NCI-H446 treated with DMSO at 0.1 percent for 48 hours (cell line): ENCODE results near the gene FRMD5.
"Not testable (repeated sequence)": the region's sequence is repeated elsewhere in the genome, so short reads cannot be mapped to it uniquely, and the experiment has no call there.

Experiments used
- DNase-seq: peaks from one replicate; lab custom pipeline; 2025; lab: John Stamatoyannopoulos, UW

FRMD5 gene

DNA sequence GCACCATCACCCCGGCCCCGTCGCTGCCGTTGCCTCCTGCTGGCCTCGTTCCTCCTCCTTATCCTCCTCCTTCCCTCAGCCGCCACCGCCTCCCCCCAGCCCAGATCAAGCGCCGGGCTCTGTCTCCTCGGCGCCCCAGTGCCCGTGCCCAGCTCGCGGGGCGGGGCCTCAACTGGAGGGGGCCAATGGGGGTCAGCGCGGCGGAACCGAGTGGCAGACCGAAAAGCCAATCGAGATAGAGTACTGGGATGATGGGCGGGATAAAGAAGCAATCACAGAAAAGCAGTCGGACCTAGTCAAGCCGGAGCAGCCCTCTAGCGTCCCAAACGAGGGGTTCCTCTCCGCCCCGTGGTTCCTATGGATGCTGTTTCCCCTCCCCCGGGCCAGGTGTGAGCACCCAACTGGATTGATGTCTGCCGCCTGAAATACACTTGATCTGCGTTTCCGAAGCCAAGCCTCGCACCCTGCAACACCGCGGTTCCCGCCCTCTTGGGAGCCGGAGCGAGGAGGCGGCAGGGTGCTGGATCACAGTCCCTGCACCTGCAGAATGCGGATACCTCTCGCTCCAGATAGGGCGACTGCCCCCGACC, at the start of gene FRMD5:
Gene FRMD5 (minus strand): TSS at position 121 of the 590 bp plus-strand sequence.
- DNase-seq, result peak; percentile 91

DNA sequence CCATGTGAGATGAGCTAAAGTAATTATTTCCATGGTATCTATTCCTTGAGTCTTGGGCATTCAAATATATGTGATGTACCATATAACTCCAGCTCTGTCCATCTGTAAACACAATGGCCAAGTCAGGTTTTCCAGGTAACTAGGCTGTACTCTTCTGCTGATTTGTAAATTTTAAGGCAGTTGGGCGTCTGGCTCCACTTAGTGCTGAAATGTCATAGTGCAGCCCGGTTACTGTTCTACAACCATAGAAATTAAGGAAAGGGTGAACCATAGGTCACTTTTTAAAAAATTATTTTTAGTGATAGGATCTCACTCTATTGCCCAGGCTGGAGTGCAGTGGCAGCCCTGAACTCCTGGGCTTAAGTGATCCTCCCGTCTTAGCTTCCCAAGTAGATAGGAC, 48.8 kb upstream of the FRMD5 start:
- DNase-seq, result no peak

DNA sequence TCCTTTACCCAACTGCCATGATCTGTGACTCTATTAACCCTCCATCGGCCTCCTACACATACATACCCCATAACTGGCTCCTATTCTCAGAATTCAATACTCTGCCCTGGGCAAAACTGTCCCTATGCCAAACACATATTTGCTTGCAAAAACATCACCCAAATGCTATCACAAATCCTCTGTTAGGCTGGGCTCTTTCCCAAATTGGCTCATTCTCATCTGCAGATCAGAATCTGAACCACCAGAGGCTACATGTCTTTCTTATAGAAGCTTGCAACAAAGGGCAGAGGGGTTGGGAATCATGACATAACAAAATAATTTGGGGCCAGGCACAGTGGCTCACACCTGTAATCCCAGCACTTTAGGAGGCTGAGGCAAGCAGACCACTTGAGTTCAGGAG, 48.1 kb upstream of the FRMD5 start:
- DNase-seq, result peak; percentile 10

DNA sequence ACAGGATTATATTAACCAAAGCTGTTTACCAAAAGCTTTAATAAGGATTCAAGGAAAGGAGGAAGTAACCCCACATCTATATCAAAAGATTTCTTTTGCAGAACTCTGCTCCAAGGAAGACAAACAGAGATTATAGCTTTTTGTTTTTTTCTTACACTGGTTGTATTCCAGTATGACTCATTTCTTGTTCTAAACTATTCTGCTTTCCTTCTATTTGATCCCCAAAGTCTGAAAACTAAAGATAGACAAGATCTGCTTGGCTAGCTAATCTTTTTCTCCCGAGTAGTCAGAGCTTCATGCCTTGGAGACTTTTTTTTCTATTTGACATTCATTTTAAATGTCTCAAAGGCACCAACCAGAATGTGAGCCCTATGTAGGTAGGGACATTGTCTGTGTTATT, 36.8 kb upstream of the FRMD5 start:
- DNase-seq, result no peak

DNA sequence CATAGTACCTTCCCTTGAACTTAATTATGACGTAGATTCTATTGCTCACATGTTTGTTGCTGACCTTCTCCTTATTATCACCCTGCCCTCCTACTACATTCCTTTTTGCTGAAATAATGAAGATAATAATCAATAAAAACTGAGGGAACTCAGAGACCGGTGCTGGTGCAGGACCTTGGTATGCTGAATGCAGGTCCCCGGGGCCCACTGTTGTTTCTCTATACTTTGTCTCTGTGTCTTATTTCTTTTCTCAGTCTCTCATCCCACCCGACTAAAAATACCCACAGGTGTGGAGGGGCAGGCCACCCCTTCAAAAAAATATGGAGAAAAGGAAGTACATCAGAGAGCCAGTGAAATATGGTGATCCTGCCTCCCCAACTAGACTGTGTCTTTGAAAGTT, 34.2 kb upstream of the FRMD5 start:
- DNase-seq, result not testable (repeated sequence)

DNA sequence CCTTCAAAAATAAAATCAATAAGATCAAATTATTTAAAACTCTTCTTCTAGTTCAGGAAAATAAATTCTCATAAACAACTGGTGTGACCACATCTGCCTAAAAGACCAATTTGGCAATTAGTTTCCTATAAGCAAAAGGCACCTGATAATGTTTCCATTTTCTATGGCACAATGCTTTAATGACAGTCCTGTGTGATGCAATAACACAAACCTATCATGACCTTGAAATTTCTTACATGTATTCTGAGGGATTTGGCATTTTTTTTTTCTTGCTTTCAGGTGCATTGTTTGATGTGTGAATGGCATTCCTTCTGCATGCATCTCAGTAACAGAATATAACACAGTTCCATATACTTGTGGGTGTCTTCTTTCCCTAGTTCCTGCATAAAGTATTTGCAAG, 32.5 kb upstream of the FRMD5 start:
- no peak for DNase-seq

DNA sequence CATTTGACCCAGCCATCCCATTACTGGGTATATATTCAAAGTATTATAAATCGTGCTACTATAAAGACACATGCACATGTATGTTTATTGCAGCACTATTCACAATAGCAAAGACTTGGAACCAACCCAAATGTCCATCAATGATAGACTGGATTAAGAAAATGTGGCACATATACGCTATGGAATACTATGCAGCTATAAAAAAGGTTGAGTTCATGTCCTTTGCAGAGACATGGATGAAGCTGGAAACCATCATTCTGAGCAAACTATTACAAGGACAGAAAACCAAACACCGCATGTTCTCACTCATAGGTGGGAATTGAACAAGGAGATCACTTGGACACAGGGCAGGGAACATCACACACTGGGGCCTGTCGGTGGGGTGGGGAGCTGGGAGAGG, 31.9 kb upstream of the FRMD5 start:
- DNase-seq, result not testable (repeated sequence)

DNA sequence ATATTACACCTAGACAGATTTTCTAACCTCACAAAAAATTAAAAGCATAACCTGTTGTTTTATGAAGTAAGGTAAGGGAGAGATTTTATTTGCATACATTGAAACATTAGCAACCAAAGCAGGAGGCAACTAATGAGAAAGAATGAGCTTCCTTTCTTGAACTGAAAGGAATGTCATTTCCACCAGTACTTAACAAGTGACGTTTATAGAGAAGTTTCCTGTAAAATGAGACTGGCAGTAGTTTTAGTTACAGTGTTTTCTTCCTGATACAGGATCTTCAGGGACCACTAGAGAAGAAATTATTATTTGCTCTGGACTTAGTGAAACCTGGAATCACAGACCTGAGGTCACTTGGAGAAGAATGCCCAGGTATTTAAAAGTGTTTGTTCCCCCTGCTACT, 27.4 kb upstream of the FRMD5 start:
- no peak for DNase-seq

DNA sequence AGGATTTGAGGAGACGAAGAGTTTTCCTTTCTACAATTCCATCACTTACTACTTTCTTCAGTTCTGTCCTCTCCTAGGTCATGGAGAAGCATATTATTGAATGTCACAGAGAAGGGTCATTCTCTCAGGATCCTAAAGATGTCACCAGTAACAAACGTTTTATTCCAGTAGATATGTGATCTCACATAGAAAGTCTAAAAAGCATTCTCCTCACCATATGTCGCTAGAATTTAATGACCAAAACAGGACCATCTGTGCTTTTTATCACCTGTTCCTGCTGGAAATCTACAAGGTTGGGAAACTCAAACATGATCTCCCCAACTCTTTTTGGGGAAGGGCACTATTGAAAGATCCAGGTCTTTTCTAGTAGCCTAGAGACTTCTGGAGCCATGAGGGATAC, 24.0 kb upstream of the FRMD5 start:
- peak; percentile 8 for DNase-seq

DNA sequence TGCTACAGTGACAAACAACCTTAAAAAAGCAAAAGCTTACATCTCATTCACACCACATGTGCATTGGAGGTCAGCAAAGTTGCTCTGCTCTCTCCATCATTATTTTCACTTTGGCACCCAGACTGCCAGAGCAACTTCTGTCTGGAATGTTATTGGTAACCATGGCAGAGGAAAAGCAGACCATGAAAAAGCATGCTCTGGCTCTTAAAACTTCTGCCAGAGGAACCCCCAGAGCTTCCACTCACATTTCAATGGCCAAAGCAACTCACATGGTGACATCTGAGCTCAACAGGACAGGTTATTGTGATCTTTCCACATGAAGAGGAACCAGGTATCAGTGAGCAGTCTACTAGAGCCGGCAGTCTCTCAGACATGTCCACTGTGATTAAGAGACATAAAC, 21.9 kb upstream of the FRMD5 start:
- DNase-seq, result no peak

DNA sequence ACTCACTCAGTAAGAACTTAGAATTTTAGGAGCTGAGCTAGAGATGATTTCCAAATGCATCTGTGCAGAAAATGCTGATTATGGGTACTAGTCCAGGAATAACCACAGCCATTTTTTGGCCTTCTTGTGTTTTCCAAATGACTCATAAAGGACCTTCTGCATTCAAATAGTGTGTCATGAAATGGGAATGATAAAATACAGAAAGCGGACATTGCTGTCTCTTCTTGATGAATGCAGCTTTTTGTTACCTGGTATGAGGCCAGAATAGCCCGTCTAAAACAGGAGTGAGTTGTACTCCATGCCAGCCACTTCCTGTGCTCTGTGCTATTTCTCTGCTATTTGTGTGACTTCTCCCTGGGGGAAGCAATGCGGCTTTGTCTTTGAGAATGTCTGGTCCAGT, 20.5 kb upstream of the FRMD5 start:
- DNase-seq, result no peak

DNA sequence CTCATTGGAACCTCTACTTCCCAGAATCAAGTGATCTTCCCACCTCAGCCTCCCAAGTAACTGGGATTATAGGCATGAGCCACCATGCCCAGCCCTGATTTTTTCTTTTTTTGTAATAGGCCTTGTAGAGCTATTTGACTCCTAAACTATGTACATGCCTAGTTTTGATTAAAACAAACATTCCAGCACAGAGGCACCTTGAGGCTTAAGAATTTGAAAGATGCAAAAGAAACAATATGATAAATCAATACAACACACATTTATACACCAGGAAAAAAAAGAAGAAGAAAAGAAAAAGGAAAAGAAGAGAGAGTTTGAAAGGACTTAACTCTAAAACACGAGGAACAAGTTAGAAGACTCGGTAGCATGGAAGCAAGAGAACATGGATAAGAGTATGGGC, 13.9 kb upstream of the FRMD5 start:
- no peak for DNase-seq

DNA sequence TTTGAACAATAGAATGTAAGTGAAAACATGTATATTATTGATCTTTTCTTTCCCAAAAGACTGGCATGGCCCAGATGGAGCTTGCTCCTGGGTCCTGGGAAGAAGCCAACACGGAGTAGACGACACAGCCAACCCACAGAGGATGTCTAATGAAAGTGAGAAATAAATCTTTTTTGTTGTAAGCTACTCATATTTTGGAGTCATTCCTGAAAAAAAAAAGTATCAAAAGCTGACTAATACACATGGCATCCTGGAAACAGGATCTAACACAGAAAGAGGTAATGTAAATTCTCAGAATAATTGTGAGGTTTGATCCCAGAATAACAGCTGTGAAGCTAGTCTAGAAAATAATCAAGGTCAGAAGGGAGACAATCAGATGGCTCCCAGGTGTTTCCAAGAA, 12.6 kb upstream of the FRMD5 start:
- peak; percentile 50 for DNase-seq

DNA sequence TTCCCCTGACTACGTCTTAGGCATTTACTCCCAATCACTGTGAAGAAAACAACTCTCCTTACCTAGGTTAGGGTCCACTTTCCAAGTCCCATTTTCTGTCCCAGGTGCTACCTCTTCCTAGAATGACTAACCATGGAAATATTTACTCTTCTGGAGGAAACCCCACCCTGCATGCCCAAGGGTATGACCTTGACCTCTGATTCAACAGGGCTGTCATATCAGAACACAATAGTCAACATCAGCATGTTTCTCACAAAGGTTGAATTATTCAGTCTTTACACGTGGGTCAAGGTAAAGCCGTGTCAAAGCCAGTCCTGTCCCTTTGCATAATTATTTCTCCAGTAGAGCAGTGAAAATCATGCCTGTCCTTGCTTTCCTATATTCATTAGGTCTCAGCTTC, 4.3 kb upstream of the FRMD5 start:
- DNase-seq, result no peak

DNA sequence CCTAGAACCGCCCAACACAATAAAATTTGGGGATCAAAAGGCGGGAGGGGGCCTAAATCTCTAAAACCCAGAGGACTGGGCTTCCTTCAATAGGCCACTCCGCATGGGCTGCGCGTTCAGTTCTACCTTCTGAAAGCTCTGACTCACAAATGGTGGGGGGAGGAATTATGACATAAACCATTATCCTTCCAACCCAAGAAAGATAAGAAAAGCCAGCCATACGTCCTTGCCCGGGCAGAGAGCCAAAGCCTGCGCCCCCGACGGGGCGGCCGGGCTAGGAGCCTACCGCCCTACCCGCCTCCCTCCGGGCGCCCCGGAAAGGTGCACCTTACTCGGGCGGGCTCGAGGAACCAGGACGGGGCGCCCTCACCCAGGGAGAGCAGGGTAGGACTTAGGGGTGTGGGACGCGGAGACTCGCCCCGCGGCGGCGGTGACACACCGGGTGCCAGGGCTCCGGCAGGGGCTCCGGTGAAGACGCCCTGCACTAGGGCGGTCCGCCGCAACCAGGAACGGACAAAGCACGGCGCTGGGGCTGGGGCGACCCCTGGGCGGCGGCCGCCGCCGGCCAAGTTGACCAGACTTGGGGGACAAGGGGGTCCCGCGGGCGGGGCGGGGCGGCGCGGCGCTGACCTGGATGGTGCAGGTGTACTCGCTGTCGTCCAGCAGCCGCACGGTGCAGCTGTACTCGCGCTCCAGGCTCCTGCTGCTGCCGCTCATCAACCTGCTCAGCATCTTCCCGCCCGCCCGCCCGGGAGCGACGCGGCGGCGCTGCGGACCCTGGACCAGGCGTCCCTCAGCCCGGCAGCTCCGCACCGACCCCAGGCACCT, 534 bp downstream of the FRMD5 start:
- DNase-seq, result peak; percentile 9

DNA sequence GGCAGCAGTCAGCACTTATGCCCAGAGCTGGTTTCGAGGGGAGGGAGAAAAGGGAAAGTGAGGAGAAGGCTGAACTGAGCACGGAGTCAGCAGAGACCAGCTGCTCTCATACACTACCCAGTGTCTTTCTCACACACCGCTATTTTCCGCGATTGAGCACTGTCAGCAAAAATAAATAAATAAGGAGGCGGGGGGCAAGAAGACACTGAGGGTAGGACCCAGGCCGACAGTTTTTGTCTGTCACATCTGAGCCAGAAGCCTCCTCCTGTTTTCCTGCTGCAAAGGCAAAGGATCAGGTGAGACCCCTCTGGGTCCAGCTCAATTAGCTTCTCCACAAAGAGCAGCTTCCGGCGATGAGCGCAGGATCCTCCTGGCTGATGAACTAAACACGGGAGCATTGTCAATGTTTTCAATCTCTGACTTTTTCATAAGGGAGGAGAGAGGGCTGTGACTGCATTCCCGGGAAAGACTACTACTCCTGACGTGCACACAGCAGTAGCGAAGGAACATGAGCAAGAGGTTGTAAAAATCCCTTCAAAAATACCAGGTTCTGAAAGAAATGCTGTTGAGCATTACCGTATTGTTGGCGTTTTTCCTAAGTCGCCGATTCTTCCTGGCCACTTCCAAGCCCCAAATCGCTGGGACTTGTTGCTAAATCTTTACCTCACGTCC, 1.3 kb downstream of the FRMD5 start:
- DNase-seq, result no peak

DNA sequence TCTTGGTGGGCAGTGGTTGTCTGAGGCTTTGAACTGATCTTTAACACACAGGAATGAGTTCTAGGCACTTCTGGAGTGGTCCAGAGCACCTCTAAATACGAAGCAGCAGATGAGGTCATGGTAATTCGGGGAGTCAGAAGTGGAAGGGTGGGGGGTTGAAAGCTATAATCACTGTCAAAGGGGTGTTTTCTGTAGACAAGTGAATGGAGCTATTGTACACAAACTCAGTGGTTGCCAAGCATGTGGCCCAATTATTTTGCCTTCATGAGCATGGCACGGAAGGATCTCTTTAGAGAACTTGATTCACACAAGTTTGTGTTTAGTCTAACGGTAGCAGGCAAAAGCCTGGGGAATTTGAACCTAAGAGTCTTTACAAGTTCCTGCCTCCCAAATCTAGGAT, 6.3 kb downstream of the FRMD5 start:
- no peak for DNase-seq

DNA sequence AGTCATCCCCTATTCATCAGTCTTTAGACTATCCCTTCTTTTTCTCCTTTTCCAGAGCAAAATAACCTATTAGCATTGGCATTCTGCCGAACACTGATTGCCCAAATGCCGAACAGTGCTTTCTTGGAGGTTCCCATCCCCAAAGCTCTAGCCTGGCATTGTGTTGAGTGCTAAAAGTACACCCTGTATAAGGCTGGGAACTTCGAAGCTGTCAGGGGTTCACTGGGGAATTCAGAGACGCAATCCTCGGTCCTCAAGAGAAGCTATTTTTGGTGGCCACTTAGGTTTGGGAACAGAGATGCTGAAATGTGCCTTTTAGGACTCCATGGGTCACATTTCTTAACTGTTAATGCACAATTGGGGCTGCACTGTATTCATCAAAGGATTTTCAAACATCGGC, 8.4 kb downstream of the FRMD5 start:
- no peak for DNase-seq

DNA sequence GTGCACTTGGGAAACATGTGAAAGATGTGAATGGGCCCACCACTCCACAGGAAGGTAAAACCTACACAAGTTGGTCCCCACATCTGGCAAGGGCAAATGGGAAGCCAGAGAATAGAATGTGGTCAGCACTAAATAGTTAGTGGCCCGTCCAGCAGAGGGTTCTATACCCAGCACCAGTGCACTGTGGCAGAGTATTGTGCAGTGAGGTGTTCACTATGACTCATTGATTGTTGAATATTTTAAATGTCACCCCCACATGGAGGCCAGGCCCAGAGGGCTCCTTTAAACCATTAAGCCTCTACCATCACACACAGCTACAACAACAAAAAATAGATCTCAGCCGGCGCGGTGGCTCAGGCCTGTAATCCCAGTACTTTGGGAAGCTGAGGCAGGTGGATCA, 11.7 kb downstream of the FRMD5 start:
- DNase-seq, result no peak

DNA sequence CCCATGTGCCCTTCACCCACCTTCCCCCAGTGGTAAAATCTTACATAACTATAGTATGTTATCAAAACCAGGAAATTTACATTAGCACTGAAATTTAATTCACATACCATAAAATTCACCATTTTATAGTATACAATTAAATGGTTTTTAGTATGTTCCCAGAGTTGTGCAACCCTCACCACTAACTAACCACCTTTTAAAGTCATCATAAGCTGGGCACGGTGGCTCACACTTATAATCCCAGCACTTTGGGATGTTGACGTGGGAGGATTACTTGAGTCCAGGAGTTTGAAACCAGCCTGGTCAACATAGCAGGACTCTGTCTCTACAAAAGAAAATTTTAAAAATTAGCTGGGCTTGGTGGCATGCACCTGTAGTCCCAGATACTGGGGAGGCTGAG, 13.7 kb downstream of the FRMD5 start:
- no peak for DNase-seq

DNA sequence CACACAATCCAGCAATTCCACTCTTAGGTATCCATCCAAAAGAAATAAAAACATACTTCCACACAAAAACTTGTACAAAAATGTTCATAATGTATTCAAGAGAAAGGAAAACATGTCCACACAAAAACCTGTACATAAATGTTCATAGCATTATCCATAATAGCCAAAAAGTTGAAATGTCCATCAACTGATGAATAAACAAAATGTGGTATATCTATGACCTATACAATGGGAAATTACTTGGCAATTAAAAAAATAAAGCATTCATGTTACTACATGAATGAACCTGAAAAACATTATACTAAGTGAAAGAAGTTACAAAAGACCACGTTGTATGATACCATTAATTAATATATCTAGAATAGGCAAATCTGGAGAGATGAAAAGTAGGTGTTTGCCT, 17.9 kb downstream of the FRMD5 start:
- DNase-seq, result no peak

DNA sequence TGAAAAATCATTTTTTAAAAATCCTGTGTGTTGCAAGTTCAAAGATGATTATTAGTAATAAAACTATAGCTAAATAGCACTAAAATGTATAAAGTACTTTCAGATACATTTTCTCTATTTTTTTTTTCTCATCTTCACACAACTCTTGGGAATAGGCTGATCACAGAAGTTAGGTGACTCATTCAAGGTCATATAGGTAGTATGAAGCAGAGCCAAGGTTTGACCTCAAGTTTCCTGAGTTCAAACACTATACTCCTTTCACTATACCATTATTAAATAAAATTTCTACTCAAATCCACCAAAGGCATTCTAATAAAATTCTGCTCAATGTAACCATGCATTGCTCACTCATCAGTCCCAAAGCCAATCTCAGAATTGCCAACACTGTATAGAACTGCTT, 21.3 kb downstream of the FRMD5 start:
- DNase-seq, result no peak

DNA sequence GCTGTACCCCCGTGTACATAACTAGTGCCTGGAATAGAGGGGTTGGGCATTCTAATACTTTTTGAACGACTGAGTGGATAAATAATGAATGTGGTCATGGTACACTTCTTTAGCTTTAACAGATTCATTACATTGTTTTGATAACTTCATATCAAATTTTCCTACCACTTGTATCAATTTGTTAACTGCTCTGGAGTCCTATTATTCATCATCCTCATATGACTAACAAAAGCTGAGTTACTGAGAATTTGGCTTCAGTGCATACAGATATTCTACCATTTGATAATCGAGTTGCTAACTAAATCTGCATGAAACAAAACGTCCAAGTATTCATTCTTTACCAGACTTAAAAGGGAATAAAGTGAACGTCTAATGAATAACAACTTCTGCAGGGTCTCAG, 31.7 kb downstream of the FRMD5 start:
- DNase-seq, result no peak
